ENCODE data around the gene ACSBG1.
"Not testable (repeated sequence)": the region's sequence is repeated elsewhere in the genome, so short reads cannot be mapped to it uniquely, and the experiment has no call there.

ACSBG1 gene

DNA sequence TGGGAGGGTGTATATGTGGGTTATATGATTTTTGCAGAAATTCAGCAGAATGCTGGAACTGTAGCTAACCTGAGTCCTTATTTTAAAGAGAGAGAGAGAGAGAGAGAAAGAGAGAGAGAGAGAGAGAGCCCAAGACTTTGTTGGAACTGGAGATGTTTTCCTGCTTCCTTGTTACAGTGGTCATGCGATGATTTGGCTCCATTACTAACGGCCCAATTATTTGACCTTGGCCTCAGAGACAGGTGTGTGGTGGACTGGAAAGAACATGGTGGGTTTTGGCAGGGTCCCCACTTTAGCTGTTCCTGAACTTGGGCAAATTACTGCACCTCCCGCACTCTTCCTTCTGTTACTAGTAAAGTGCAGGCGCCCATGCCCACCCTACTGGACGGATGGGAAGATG lies 14.8 kb upstream of the ACSBG1 start:
- no peak for DNase-seq (ENCODE audit: low spot score)

DNA sequence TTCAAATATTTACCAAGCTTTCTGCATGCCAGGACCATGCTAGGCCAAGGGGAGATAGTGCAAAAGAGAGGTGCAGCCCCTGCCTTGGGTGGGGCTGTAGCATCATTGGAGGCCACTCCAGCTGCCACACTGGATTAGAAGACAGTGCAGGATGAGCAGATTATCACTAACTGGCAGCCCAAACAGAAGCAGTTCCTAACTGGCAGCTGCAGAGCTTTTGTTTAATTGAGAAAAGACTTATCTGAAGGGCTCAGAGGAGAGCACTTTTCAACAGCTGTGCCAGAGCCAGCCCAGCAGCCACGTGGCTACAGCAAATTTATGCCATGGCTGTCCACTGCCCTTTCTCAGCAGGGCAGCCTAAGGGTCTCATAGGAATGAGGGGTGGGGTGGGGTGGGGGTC lies 13.5 kb upstream of the ACSBG1 start:
- no peak for DNase-seq (ENCODE audit: low spot score)

DNA sequence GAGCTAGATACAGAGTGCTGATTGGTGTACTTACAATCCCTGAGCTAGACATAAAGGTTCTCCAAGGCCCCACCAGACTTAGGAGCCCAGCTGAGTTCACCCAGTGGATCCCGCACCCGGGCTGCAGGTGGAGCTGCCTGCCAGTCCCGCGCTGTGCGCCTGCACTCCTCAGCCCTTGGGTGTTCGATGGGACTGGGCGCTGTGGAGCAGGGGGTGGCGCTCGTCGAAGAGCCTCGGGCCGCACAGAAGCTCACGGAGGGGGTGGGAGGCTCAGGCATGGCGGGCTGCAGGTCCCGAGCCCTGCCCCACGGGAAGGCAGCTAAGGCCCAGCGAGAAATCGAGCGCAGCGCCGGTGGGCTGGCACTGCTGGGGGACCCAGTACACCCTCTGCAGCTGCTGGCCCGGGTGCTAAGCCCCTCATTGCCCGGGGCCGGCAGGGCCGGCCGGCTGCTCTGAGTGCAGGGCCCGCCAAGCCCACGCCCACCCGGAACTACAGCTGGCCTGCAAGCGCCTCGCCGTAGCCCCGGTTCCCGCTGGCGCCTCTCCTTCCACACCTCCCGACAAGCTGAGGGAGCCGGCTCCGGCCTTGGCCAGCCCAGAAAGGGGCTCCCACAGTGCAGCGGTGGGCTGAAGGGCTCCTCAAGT lies 11.7 kb upstream of the ACSBG1 start:
- not testable (repeated sequence) for DNase-seq (ENCODE audit: low spot score)

DNA sequence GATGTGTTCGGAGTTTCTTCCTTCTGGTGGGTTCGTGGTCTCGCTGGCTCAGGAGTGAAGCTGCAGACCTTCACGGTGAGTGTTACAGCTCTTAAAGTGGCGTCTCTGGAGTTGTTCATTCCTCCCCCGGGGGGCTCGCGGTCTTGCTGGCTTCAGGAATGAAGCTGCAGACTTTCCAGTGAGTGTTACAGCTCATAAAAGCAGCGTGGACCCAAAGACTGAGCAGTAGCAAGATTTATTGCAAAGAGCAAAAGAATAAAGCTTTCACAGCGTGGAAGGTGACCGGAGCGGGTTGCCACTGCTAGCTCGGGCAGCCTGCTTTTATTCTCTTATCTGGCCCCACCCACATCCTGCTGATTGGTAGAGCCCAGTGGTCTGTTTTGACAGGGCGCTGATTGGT lies 11.0 kb upstream of the ACSBG1 start:
- not testable (repeated sequence) for DNase-seq (ENCODE audit: low spot score)

DNA sequence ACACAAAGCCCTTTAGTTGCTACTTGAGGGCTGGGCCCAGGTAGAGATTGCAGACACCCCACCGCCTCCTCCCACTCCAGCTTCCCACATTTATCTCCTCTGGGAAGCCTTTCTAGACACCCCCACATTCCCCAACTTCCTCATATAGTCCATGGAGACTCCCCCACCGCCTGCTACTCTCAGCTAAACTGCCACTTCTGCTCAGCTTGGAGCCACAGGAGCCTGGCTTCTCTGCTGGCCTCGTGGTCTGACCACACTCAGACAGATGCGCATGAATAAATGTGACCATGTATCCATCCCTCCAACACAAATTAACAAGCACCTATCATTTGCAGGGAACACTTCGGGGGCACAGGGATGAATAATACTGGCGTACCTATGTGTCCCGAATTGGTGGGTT lies 10.5 kb upstream of the ACSBG1 start:
- DNase-seq (ENCODE audit: low spot score), result no peak

DNA sequence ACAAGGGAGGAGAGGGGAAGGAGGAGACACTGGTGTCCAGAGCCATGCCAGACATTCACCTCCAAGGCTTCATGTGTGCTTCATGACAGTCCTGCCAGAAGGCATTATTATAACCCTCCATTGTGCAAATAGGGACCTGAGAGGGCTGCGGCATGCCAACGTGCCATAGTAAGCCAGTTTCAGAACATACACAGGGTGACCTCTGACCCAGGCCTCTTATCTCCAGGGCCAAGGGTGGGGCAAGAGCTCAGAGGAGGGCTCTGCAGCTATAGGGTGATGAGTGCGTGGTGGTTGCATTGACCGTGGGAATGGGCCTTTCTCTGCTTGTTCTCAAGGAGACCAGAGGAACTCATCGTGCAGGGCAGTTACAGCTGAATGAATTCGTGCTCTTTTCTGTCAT lies 9.7 kb upstream of the ACSBG1 start:
- no peak for DNase-seq (ENCODE audit: low spot score)

DNA sequence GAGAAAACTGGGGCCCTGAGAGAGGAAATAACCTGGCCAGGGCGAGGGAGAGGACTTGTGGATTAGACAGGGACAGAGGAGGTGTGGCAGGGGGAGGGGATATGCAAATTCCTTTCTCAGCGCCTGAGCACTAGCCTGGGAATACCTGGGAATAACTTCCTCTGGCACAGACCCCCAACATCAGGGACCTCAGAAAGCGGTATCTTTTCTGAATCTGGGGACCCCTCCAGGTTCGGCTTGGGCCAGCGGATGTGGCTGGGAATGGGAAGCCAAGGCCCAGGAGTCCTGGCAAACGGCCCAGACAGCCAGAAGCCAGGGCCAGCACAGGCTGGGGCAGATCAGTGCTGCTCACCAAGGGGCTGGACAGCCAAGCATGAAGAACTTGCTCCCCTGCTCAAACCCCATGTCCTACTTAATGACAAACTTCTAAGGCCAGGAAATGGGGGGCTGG lies 9.2 kb upstream of the ACSBG1 start:
- no peak for DNase-seq (ENCODE audit: low spot score)

DNA sequence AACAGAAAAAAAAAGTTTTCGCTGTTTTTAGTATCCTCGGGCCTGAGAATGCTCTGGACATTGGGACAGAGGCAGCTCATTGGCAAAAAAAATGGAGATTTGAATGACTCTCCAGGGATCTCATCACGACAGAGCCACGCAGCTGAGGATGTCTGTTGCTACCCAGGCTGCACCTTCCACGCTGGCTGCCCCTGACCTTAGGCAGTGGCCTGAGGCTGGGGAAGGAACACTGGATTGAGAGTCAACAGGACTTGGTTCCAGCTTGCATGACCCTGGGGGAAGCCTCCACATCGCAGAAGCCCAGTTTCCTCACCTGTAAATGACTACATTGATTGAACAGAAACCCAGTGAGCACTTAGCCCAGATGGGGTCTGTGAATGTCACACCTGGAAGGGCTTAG lies 8.7 kb upstream of the ACSBG1 start:
- DNase-seq (ENCODE audit: low spot score), result no peak

DNA sequence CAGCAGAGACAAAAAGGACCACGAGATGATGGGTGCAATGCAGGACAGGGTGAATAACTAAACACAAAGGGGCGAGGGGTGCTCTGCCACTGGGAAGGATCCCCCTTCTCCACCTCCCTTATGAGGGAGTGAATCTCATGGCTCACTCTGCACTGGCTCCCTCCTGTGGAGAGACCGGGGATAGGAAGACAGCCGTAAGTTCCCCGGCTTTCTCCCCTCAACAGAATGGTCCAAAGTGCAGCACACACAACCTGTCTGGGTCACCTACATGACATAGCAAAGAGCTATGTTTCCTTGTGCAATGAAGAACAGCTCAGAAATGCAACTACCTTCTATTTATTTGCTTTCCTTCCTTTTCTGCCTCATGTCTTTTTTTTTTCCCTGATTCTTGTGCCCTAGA lies 7.8 kb upstream of the ACSBG1 start:
- no peak for DNase-seq (ENCODE audit: low spot score)

DNA sequence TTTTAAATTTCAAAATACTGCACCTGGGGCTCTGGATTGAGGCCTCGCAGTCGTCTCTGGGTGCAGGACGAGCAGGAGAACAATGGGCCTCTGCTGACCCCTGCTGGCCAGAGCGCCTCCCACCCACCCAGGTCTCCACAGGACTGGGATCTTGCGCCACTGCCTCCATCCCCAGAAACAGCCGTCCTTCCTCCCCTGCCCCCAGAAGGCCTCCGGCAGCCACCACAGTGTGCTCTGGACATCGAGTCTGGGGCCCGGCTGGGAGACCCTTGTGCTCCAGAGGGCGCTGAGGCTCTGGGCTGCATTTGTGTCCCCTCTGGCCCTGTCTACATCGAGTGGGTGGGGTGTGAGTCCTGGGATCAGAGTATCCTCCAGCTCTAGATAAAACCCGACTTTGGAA lies 6.7 kb upstream of the ACSBG1 start:
- peak; percentile 89 for DNase-seq (ENCODE audit: low spot score)

DNA sequence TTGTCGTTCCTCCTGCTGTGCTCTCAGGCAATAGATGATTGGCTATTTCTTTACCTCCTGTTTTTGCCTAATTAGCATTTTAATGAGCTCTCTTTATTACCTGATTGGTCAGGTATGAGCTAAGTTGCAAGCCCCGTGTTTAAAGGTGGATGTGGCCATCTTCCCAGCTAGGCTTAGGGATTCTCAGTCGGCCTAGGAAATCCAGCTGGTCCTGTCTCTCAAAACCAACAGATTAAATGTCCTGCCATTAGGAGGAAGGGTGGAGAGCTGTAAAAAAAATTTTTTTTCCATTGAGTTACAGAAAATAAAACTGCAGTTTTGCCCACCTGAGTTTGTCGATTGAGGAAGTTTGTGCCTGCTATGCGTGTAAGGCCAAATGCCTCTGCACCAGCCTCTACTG lies 5.4 kb upstream of the ACSBG1 start:
- DNase-seq (ENCODE audit: low spot score), result no peak

DNA sequence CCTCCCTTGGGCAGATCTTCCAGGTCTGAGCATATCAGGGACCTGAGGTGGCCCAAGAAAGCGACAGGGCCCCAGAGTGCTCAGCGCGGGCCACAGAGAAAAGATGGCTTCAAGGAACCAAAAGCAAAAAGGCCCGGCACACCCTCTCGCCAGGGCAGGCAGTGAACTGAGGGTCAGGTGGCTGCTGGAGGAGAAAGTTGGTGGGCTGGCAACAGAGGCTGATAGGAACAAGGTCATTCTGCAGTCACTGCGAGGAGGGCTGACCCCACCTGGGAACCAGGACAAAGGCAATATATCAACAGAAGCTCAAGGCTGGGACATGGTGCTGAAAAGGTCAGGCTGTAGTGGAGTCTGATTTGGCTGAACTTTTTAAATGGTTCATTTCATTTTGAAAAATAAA lies 2.8 kb upstream of the ACSBG1 start:
- no peak for DNase-seq (ENCODE audit: low spot score)

DNA sequence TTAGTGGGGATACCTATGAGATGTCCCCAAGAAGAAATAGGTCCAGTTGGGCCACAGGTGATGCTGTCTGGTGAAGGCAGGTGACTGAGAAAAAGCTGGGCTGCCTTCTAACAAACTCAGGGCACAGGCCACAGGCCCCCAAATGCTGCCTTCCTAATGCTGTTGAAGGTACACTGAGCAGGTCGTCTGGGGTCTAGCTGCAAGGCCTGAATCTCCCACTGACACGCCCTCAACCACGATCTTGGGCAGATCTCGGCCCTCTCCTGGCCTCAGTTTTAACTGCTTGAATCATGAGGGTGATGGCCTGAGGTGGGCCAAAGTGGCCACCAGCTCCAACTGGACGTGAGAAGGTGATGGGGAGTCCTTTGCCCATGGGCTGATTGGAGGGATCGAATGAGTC lies 2.1 kb upstream of the ACSBG1 start:
- DNase-seq (ENCODE audit: low spot score), result no peak

DNA sequence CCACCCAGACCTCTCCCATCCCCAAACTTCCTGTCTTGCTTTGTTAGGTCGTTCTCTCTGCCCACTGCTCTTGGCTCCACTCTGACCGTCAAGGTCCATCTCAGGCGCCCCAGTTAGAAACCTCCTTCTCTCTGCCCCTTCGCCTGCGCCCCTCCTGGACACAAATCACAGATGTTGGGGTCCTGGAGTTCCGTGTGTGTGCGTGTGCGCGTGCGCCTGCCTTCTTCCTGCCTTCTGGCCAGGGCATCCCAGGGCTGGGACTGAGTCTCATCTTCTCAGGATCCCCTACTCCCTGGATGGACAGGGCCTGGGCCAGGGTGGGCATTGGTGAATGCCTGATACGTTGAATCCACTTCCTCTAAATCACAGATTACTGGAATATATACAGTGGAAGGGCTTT lies 869 bp downstream of the ACSBG1 start:
- no peak for DNase-seq (ENCODE audit: low spot score)

DNA sequence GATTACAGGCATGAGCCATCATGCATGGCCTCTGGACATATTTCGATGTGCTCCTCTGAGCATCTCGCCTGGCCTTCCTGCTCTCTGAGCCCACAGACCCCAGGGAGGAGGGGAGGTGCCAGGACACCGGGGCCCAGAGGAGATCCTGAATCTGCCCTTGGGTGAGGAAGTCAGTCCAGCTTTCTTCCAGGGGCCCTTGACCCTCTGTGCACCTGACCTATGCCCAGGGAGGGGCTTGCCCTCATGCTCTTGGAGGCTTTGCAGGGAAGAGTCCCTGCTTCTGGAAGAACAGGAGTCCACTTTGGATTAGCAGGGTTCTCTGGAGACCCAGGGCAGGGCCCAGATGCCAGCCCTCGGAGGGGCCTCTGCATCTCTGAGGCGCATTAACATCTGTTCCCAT lies 1.4 kb downstream of the ACSBG1 start:
- DNase-seq (ENCODE audit: low spot score), result no peak

DNA sequence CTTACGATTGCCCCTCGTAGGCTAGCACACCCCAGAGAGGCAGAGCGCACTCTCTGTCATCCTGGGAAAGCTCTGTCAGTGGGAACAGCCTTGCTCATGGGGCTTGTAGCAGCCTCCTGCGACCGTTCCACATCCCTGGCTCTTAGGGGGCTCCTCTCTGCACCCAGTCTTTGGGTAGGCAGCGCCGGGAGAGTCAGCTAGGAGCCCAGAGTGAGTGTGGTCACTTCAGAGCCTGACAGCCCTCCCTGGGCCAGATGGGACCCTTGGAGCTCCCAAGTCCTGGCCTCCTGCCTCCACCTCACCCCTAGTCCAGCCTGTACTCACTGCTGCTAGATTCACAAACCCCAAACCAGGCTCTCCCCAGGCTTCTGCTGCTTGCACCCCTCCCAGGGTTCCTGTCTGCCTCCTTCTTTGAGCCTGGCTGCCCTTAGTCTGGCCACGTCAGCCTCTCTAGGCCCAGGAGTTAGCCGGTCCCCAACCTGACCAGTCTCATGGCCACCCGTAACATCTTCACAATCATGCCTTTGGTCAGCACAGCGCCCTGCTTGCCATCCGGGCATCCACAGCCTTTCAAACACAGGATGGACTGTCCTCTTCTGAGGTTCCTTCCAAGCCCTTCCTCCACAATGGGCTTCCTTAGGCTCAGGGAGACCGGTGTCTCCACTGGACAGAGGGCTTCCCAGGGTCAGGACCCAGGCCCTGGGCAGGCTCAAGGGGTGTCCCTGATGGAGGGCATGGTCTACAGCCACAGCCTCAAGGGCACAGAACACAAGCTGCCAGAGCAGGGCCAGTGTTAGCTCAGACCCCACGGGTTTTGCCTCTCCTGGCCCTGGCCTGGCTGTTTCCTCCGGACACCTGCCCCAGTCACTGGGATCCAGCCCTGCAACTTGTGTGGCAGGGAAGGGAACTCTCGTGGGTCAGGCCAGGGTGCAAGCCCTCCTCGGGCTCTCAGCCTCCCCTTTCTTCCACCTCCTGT lies 4.6 kb downstream of the ACSBG1 start:
- no peak for DNase-seq (ENCODE audit: low spot score)

DNA sequence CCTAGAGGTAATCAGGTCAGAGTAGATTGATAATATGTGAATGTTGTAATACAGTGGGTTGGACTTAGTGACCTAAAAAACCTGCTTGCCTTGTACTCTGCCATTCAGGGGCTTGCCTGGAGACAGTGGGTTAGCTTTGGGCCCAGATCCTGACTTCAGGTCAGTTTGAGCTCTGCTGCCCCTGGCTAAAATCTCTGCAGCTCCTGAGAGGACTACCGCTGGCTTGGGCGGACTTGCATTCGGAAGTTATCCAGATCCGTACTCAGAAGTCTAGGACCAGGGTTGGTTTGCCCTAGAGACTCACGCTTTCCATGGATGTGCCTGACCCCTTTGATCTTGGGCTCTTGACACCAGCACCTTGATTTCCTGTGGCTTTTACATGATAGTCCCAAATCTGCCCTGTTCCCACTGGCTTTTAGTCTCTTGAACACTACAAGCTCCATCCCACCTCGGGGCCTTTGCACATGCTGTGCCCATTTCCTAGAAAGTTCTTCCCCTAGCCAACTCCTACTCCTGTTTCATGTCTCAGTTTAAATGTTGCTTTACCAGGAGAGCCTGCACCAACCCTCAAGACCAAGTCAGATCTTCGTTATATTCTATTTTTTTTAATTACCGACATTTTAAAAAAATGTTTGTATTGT lies 5.9 kb downstream of the ACSBG1 start:
- DNase-seq (ENCODE audit: low spot score), result no peak

DNA sequence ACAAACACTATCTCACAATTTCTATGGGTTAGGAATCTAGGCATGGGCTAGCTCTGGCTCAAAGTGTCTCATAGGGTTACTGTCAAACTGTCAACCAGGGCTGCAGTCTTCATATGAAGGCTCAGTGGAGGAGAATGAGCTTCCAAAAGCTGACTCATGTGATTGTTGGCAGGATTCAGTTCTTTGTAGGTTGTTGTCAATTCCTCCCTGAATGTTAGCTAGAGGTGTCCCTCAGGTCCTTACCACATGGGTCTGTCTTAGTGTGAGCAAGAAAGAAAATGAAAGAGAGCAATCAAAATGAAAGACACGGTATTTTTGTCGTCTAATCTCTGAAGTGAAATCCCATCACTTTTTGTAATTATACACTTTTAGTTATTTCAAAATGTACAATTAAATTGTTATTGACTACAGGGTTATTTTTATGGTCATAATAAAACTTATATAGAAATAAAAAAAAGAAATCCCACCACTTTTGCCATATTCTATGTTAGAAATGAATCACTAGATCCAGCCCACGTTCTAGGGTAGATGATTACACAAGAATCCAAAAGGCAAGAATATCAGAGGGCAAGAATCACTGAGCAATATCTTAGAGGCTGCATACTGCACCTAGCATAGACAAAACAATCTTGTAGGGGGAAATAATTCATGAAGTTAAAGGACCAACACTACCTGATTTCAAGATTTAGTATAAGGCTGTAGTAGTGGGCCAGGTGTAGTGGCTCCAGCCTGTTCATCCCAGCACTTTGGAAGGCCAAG lies 8.4 kb downstream of the ACSBG1 start:
- DNase-seq (ENCODE audit: low spot score), result no peak

DNA sequence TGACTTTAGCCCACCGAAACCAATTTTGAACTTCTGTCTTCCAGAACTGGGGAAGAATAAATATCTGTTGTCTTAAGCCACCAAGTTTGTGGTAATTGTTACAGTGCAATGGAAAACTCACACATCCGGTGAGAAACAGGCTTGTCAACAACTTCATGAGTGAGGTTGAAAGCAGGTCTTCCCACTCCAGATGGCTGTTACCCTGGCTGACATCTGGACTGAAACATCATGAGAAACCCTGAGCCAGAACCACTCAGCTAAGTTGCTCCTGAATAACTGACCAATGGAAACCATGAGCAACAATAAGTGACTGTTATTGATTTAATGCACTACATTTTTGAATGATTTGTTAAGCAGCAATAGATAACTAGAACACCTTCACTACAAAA lies 10.3 kb downstream of the ACSBG1 start:
- DNase-seq (ENCODE audit: low spot score), result no peak

DNA sequence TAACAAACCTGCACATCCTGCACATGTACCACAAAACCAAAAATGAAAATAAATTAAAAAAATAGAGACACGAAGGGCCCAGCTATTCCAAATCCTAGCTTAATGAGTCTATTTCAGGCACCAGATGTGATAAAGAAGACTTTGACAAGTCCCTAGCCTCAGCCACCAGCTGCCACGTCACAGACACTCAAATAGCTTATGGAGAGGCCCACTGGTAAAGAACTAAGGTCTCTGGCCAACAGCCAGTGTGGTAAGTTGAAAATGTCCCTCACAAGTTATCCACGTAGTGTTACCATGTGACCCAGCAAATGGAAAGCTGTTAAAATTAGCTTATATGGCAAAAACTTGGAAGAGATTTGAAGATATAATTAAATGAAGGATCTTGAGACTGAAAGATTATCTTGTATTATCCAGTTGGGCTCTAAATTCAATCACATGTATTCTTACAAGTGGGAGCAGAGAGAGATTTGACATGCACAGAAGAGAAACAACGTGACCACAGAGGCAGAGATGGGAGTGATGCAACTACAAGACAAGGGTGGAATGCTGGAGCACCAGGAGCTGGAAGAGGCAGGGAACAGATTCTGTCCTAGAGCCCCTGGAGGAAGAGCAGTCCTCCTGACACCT lies 10.9 kb downstream of the ACSBG1 start:
- no peak for DNase-seq (ENCODE audit: low spot score)

DNA sequence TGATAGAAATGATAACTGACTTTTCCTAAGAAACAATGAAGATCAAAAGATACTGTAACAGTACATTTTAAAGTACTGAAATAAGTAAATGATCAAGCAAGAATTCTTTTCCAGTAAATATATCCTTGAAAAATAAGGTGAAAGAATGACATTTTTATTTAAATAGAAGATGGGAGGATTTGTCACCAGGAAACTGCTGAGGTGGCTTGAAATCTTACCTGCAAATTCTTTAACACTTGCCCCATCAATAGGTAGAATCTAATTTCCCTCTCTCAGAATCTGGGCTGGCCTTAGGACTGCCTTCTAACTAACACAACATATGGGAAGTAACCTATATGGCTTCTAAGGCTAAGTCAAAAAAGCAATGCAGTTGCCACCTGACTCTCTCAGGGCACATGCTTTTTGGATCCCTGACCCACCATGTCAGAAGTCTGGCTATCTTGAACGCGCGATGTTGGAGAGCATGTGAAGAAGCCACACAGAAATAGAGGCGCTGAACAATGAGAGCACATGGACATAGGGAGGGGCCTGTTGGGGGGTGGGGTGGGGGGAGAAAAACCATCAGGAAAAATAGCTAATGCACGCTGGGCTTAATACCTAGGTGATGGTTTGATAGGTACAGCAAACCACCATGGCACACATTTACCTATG lies 11.5 kb downstream of the ACSBG1 start:
- DNase-seq (ENCODE audit: low spot score), result no peak

All from ecto neural progenitor cell (in vitro differentiated cells).